ENCODE results near the gene SMIM23.

The SMIM23 gene

GRCh38 chr5:171826132-171826531 lies 40.5 kb downstream of the SMIM23 start:
- no peak for TF ChIP-seq CTCF (IDR thresholded peaks at IDR 0.05; ENCODE audit: borderline replicate concordance, insufficient read depth, low read depth, low read length)
- no peak overlapping the region for H3K4me3 ChIP-seq (ENCODE audit: low read depth, low read length)

DNA sequence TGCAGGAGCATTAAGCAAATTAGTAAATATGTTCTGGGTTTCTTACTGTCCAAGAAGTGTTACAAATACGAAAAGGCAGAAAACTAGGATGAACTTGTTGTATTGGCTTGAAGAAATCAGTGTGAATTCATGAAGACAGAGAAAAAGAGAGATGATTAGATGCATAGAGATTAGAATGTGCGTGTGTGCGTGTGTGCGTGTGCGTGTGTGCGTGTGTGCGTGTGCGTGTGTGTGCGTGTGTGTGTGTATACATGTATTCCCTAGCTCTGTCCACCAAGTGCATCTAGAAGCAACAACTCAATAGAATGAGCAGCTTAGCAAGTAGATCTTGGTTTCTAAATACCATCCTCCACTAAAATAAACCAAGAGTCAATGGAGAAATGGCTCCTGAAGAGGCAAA lies 41.5 kb downstream of the SMIM23 start:
- no peak overlapping the region for H3K4me3 ChIP-seq (ENCODE audit: low read depth, low read length)
- TF ChIP-seq CTCF (IDR thresholded peaks at IDR 0.05; ENCODE audit: borderline replicate concordance, insufficient read depth, low read depth, low read length), result no peak

DNA sequence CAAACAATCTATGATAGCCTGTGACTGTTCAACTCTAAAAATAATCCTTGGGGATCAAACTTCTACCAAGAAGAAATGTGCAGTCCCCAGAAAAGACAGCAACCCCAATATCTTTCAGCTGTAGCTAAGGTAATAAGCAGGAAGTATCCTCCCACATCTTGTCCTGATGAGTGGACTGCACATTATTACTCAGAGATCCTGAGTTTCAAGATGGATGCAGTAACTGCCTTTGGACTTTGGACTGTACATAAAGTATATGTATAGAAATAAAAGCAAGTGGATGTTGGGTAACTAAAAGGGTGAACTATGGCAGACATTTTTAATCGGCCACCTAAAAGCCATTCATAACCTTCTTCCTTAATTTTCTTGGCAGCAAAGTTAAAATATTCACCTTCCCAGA lies 45.1 kb downstream of the SMIM23 start:
- H3K4me3 ChIP-seq (ENCODE audit: low read depth, low read length), result no peak overlapping the region
- TF ChIP-seq CTCF (IDR thresholded peaks at IDR 0.05; ENCODE audit: borderline replicate concordance, insufficient read depth, low read depth, low read length), result no peak

- no peak for TF ChIP-seq CTCF (IDR thresholded peaks at IDR 0.05; ENCODE audit: borderline replicate concordance, insufficient read depth, low read depth, low read length)
- H3K4me3 ChIP-seq (ENCODE audit: low read depth, low read length), result no peak overlapping the region
Measured at GRCh38 chr5:171832775-171833174, 47.2 kb downstream of the SMIM23 start.

DNA sequence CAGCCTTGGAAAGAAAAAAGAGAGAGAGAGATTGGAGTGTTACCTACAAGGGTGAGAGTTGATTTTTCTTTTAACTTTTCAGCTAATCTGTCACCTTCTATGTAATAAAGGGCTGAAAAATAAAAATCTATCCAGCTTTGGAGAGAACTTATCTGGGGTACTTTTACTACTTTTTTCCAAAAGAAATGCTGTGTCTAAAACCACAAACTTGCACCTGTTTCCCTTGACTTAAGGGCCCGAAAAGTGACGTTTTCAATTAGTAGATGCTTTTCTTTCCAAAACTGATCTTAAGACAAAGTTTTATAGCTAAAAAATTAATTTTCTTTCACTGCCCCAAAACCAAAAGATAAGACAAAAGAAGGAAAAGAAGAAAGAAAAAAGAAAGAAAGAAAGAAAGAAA lies 48.8 kb downstream of the SMIM23 start:
- H3K4me3 ChIP-seq (ENCODE audit: low read depth, low read length), result no peak overlapping the region
- TF ChIP-seq CTCF (IDR thresholded peaks at IDR 0.05; ENCODE audit: borderline replicate concordance, insufficient read depth, low read depth, low read length), result no peak

DNA sequence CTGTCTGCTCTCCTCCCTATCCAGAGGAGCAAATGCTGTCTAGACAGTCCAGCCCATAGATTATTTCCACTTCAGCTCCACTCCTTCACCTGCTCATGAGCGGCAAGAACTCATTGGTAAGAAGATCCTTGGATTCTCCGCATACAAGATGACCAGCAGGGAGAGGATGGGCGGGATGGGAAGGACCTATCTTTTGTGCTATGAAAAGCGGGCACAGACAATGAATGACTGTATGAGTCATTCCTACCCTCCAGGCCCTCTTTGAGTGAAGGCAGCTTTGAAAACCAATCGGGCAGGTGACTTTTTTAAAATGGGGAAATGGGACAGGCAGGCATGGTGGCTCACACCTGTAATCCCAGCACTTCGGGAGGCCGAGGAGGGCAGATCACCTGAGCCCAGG lies 49.4 kb downstream of the SMIM23 start:
- no peak for TF ChIP-seq CTCF (IDR thresholded peaks at IDR 0.05; ENCODE audit: borderline replicate concordance, insufficient read depth, low read depth, low read length)
- H3K4me3 ChIP-seq (ENCODE audit: low read depth, low read length), result no peak overlapping the region

DNA sequence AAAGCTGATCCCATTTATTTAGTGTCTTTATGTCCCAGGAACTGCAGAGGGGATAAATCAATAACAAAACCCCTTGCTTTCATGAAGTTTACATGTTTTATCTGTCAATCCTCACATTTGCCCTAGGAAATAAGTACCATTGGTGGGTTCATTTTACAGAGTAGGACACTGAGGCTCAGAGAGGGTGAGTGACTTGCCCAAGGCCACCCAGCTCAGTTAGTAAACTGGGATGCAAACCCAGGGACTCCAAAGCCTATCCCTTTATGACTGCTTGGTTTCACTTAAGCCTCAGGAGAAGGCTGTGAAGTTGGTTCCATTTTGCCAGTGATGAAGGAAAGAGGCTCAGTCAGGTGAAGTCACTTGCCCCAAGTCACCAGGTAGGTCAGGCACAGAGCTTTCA lies 51.9 kb downstream of the SMIM23 start:
- no peak overlapping the region for H3K4me3 ChIP-seq (ENCODE audit: low read depth, low read length)
- no peak for TF ChIP-seq CTCF (IDR thresholded peaks at IDR 0.05; ENCODE audit: borderline replicate concordance, insufficient read depth, low read depth, low read length)

Data from GM12875 (cell line).